GM12891 (cell line): ENCODE measurements around the gene ELFN2.

Source experiments
- PAX5 ChIP-seq: IDR thresholded peaks from 2 replicates; pipeline ENCODE4 v1.6.1; 2011; ENCODE audit warnings: low read length, moderate library complexity, mild to moderate bottlenecking; ENCODE audit not compliant: insufficient read depth, severe bottlenecking
- POLR2A ChIP-seq: IDR thresholded peaks from 2 replicates; pipeline ENCODE4 v1.6.1; 2011; ENCODE audit warnings: low read depth, low read length, control low read depth
- POLR2AphosphoS5 ChIP-seq: IDR thresholded peaks from 2 replicates; pipeline ENCODE4 v1.6.1; 2011; ENCODE audit warnings: low read depth, low read length, control low read depth
- POU2F2 ChIP-seq: IDR thresholded peaks from 2 replicates; pipeline ENCODE4 v1.6.1; 2011; ENCODE audit warnings: low read depth, mild to moderate bottlenecking, control low read depth, low read length, moderate library complexity
- SPI1 ChIP-seq: IDR thresholded peaks from 2 replicates; pipeline ENCODE4 v1.6.1; 2011; ENCODE audit warnings: low read depth, low read length, control low read depth
- TAF1 ChIP-seq: IDR thresholded peaks from 2 replicates; pipeline ENCODE4 v1.6.1; 2011; ENCODE audit warnings: low read depth, low read length, control low read depth

DNA sequence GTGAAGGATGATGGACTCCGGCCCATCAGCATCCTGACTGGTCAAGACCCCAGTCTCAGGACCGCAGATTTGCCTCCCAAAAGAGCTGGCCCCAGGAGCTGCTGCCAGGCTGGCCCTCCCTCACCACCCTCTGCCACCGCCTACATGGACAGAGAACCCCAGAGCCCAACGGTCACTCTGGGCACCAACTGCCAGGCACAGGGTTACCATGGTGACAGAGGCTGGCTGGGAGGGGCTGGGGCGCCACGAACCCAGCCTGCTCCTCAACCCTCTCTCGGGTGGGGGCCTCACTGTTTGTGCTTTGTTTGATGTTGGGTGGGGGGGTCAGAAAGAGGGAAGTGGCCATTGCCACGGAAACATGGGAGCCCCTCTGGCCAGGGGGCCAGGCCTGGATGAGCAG lies 55.8 kb downstream of the ELFN2 start:
- TF ChIP-seq POLR2A (no peak), POLR2AphosphoS5 (no peak), TAF1 (no peak), PAX5 (no peak), SPI1 (no peak), POU2F2 (no peak)
